ENCODE results near the gene RAMP2.
"Not testable (repeated sequence)": the region's sequence is repeated elsewhere in the genome, so short reads cannot be mapped to it uniquely, and the experiment has no call there.

The RAMP2 gene, protein sequence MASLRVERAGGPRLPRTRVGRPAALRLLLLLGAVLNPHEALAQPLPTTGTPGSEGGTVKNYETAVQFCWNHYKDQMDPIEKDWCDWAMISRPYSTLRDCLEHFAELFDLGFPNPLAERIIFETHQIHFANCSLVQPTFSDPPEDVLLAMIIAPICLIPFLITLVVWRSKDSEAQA

GRCh38 chr17:42760652-42761581, at the start of gene RAMP2:
Gene RAMP2, plus strand, starts transcription at chr17:42761227. Its CDS starts 35 bp downstream, at chr17:42761262.
- no peak for DNase-seq

GRCh38 chr17:42720996-42721583, 39.9 kb upstream of the RAMP2 start:
- peak; percentile 76 for DNase-seq

- no peak for DNase-seq
Observed at GRCh38 chr17:42723636-42724035, 37.4 kb upstream of the RAMP2 start.

DNA sequence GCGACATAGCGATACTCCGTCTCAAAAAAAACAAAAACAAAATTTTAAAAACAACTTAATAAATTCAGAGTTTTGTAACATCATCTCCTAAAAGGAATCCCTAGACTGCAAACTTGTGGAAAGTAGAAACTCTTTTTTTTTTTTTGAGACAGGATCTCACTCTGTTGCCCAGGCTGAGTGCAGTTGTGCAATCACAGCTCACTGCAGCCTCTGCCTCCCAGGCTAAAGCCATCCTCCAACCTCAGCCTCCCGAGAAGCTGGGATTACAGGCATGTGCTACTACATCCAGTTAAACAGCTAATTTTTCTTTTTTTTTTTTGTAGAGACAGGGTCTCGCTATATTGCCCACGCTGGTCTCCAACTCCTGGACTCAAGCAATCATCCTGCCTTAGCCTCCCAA, 35.9 kb upstream of the RAMP2 start:
- DNase-seq = no peak

DNA sequence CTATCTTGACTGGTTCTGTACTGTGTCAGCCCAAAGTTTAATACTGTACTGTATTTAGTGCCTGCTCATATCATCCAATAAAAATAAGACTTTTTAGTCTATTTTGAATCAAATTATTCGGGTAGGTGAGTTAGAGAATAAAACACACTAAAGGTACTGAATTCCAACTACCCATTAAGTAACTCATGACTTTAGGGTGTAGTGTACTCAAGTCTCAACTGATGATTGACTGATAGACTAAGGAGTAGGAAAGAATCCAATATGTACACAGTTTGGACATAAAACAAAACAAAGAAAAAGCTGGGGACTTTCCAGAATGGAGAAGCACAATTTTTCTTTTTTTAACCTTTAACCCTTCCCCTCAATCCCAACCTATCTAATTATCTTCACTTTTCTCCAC, 20.3 kb upstream of the RAMP2 start:
- no peak for DNase-seq

DNA sequence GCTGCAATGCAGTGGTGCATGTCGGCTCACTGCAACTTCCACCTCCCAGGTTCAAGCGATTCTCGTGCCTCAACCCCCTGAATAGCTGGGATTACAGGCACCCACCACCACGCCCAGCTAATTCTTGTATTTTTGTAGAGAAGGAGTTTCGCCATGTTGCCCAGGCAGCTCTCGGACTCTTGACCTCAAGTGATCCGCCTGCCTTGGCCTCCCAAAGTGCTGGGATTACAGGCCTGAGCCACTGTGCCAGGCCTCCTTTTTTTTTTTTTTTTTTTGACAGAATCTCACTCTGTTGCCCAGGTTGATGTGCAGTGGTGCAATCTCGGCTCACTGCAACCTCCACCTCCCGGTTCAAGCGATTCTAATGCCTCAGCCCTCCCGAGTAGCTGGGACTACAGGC, 18.1 kb upstream of the RAMP2 start:
- not testable (repeated sequence) for DNase-seq

DNA sequence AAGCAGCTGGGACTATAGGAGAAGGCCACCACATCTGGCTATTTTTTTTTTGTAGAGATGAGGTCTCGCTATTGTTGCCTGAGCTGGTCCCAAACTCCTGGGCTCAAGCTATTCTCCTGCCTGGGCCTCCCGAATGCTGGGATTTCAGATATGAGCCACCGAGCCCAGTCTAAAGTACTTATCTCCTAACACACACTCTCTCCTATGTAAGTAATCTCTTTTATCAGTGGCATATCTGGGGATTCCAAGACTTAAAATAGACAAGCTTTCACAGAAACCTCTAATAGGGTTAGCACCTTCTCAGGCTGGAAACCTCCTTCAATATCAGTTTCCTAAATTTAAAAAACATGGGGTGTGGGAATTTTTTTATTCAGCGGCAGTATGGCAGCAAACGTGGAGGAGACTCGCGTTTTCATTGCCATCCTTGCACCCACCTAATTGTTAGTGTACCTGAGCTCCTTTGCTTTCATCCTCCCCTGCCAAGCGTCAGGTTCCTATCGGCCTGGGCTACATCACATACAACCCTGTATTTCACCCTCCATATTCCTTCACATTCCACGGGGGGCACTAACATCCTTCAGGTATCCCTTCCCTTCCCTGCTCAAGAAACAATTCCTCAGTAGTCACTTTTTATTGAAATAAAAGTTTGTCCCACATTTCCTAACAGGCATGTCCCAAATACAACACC, 17.3 kb upstream of the RAMP2 start:
- no peak for DNase-seq

- peak; percentile 75 for DNase-seq
Observed at GRCh38 chr17:42744283-42744805, 16.7 kb upstream of the RAMP2 start.

DNA sequence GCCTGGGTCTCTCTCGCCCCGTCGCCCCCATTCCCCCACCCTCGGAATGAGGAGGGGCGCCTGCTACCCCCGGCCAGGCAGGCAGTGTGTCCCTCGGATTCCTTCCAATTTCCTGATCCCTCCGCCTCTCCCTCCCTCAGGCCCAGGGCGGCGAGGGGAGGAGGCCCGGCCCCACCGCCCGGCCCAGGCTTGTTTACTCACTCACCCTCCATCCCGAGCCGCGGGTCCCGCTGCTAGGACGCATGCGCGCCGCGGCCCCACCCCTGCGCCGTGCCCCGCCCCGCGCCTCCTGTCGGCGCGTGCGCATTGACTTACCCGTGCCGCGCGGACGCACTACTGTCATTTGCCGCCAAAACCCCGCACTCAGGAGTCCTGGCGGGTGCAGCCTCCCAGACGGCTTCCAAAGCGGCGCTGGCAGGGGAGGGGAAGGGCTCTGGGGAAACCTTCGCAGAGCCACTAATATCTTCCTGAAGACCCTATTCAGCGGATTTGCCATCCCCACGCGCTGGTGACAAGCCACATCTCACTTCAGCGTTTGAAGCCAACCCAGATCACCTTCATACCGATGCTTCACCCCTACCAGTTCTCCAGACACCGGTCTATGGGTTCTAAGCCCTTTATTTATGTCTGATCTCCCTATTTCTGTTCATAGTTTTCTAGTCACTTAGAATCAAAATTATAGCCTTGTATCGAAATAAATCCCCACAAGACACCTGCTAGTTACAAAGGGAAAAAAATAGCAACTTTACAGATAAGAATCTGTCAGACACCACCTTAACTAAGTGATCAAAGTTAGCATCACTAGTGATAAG, 16.0 kb upstream of the RAMP2 start, which contains the start of gene EZH1:
EZH1 (minus strand) TSS at position 235 of the 812 bp plus-strand sequence. CDS start 16,099 bp downstream, outside the sequence.
- peak; percentile 94 for DNase-seq

DNA sequence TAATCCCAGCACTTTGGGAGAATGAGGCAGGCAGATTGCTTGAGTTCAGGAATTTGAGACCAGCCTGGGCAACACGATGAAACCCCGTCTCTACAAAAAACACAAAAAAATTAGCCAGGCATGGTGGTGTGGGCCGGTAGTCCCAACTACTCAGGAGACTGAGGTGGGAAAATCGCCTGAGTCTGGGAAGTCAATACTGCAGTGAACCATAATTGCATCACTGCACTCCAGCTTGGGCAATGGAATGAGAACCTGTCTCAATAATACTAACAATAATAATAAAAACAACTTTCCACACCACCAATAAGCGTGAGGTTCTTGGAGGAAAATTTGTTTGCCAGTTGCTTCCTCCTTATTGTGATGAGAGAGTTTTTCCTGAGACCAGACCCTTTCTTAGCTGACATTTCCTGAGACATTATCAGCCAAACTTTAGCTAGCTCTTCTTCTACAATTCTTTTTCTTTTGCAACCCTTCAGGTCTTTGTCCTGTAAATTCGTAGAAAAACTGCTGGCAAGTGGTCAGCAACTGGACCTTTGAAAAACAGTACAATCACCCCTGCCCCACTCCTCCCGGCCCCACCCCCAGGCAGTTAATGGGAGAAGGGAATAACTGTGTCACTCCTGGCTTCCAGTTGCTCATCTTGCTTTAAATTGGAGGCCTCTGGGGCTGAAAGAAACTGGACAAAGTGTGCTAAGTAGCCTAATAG, 12.7 kb upstream of the RAMP2 start:
- no peak for DNase-seq

GRCh38 chr17:42748908-42749798, 11.9 kb upstream of the RAMP2 start:
- DNase-seq = no peak

- no peak for DNase-seq
Observed at GRCh38 chr17:42750739-42751344, 10.2 kb upstream of the RAMP2 start.

DNA sequence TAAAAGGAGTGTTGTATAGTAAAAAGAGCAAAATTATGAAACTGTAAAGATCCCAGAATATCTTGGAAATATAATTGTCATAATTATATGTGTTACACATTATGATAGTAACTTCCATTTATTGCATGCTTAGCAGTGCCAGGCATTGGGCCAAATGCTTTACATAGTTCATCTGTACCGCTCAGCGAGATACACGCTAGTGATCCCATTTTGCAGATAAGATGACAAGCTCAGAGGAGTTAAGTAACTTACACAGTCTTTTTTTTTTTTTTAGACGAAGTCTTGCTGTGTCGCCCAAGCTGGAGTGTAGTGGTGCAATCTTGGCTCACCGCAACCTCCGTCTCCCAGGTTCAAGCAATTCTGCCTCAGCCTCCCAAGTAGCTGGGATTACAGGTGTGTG, 9.4 kb upstream of the RAMP2 start:
- no peak for DNase-seq

DNA sequence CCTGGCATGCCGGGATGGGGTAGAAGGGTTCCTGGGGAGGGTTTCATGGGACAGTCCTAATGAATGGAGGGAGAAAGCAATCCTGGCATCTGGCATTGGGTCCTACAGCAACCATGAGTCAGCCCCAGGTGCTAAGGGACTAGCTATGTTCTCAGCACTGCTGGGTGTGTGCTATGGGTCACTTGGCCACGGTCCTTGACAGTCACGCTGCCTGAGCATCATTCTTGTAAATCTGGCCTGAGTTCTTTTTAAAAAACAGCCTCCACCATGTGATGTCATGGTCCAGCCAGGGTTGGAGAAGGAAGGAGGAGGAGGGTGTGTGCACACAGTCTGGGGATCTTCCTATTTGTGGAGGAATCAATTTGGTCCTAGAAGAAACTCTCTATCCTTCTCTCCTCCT, 6.2 kb upstream of the RAMP2 start:
- DNase-seq = no peak

DNA sequence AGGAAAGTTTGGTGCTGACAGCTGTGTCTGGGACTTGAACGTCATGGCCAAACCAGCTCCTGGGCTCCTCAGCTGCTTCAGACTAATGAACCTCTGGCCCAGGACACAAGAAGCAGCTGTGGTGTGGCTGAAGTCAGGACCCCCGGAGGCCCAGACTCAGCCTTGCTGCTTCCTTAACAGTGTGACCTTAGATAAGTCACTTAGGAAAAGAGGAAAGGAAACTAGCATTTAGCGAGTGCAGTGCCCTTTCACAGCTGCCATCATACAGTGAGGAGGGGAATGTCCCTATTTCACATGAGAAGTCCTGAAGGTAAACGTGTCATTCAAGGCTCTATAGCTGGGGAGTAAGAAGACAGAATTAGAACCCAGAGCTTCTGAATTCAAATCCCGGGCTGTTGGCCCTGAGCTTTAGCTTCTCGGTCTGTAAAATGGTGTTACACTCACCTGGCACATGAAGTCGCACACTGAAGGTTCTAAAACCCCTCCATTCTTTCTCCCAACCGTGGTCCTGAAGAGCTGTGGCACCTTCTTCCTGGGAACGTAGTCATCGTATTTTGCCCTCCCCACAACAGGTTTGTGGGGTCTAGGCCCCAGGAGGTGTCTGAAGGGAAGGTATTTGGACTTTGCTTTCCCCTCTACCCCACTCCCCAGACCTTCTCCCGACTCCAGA, 910 bp upstream of the RAMP2 start:
- DNase-seq = no peak

DNA sequence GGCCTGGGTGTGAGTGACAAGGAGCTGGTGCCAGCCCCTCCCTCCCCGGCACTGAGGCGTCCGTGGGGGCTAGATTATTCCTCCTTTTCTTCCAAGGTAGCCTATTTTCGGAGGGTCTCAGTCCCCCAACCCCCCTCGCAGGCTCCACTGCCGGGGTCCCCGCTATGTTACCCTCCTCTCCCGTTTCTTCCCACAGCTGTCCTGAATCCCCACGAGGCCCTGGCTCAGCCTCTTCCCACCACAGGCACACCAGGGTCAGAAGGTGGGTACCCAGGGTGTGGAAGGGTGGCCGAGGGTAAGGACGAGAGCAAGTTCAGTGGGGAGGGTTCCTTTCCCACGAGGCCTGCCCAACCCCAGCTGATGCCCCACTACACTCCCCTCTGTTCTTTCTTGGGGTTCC, 611 bp downstream of the RAMP2 start:
- no peak for DNase-seq

- DNase-seq = no peak
Observed at GRCh38 chr17:42766124-42766523, 5.1 kb downstream of the RAMP2 start.

DNA sequence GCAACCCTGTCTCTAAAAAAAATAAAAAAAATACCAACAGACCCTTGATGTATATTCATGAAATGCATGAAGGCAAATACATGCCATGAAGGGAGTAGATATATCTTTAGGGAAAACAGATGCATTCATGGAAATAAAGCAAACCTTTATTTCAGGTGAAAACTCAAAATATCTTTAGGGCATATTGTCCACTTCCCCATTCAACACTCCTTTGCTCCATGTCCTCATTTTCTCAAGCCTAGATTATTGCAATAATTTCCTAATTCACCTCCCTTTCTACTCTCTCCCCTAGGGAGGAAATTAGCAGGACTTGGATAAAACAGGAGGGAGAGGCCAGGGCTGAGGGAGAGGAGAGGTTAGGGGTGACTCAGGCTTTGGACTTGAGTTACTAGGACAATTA, 6.5 kb downstream of the RAMP2 start:
- DNase-seq = no peak

DNA sequence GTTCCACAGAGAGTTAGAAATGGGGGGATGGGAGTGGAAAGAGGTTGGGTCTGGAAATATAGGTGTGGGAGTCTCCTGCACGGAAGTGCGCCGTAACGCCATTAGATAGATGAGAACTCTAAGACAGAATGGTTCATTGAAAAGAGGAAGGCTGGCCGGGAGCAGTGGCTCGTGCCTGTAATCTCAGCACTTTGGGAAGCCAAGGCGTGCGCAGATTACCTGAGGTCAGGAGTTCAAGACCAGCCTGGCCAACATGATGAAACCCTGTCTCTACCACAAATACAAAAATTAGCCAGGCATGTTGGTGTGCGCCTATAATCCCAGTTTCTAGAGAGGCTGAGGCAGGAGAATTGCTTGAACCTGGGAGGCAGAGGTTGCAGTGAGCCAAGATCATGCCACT, 7.0 kb downstream of the RAMP2 start:
- DNase-seq = not testable (repeated sequence)
